SK-N-SH (cell line): ENCODE results near the gene AHCYL1. TPM values are rescaled to one million over a fixed set of nuclear protein-coding genes. Genes with fewer than 3 reads are reported as not detected.

ENCODE experiments used
- CTCF ChIA-PET: fragments of 300-600, 350-600 bp; formaldehyde crosslinking; extraction: SDS; loops from one replicate; lab custom pipeline; 2021; lab: Yijun Ruan, JAX
- POLR2A ChIA-PET: fragments of 350-600 bp; sonication (Branson Sonifier 250); formaldehyde crosslinking; extraction: SDS; loops from one replicate; lab custom pipeline; 2020; ENCODE audit warnings: antibody characterized with exemption, inconsistent platforms; lab: Yijun Ruan, JAX
- DNase-seq: peaks from one replicate; pipeline ENCODE4 v3.0.0; 2012
- H2AFZ ChIP-seq: fragments of 200-600 bp; sonication (generic); 2 replicates; pipeline ENCODE4 v1.8.1; 2016; ENCODE audit warnings: antibody characterized with exemption, mild to moderate bottlenecking, low read depth
- H3F3A ChIP-seq: fragments of 200-600 bp; sonication (generic); replicated peaks from 2 replicates; pipeline ENCODE3; 2016; ENCODE audit warnings: antibody characterized with exemption, mild to moderate bottlenecking; ENCODE audit not compliant: insufficient read depth
- H3K27ac ChIP-seq, 2 experiments: fragments of 200-500 bp in 1 of 2; fragments of 200-600 bp in 1 of 2; sonication (Bioruptor generic) in 1 of 2; sonication (generic), shearing (Covaris generic) in 1 of 2; 2 replicates each; pipeline versions ENCODE4 v1.5.1 to v1.6.1; 2014 to 2016; ENCODE audit warnings: low read depth in 2 of 2, inconsistent platforms in 1 of 2, low read length in 1 of 2, mild to moderate bottlenecking in 1 of 2, mixed read lengths in 1 of 2
- H3K27me3 ChIP-seq: fragments of 200-600 bp; sonication (generic), shearing (Covaris generic); 2 replicates; pipeline ENCODE4 v1.6.1; 2016; ENCODE audit warnings: mixed run types; ENCODE audit not compliant: insufficient read depth
- H3K36me3 ChIP-seq, 2 experiments: fragments of 200-500 bp in 1 of 2; fragments of 200-600 bp in 1 of 2; sonication (Bioruptor generic) in 1 of 2; sonication (generic) in 1 of 2; replicated peaks in 1 of 2; 2 replicates each; pipeline versions ENCODE3 to v1.5.1; 2014 to 2016; ENCODE audit warnings: low read length in 1 of 2, mild to moderate bottlenecking in 1 of 2; ENCODE audit not compliant: insufficient read depth in 2 of 2, control insufficient read depth in 1 of 2
- H3K4me1 ChIP-seq, 2 experiments: fragments of 200-500 bp in 1 of 2; fragments of 200-600 bp in 1 of 2; sonication (Bioruptor generic) in 1 of 2; sonication (generic), shearing (Covaris generic) in 1 of 2; 2 replicates each; pipeline versions ENCODE4 v1.5.1 to v1.6.1; 2014 to 2016; ENCODE audit warnings: low read depth in 1 of 2, low read length in 1 of 2, mixed run types in 1 of 2; ENCODE audit not compliant: insufficient read depth in 2 of 2, control insufficient read depth in 1 of 2
- H3K4me2 ChIP-seq: fragments of 200-600 bp; sonication (generic), shearing (Covaris generic); 2 replicates; pipeline ENCODE4 v1.6.1; 2017; ENCODE audit warnings: mixed run types
- H3K4me3 ChIP-seq, 2 experiments: fragments of 200-500 bp in 1 of 2; fragments of 200-600 bp in 1 of 2; sonication (Bioruptor generic) in 1 of 2; sonication (generic), shearing (Covaris generic) in 1 of 2; 2 replicates each; pipeline versions ENCODE4 v1.5.1 to v1.8.1; 2014 to 2016; ENCODE audit warnings: low read depth in 2 of 2, inconsistent platforms in 1 of 2, low read length in 1 of 2, mild to moderate bottlenecking in 1 of 2, mixed read lengths in 1 of 2, moderate library complexity in 1 of 2
- H3K79me2 ChIP-seq: fragments of 200-600 bp; sonication (generic); 2 replicates; pipeline ENCODE4 v1.8.1; 2017; ENCODE audit warnings: mild to moderate bottlenecking; ENCODE audit not compliant: insufficient read depth
- H3K9ac ChIP-seq: fragments of 200-600 bp; sonication (generic); 2 replicates; pipeline ENCODE4 v1.6.1; 2017; ENCODE audit warnings: mixed run types
- H3K9me2 ChIP-seq: fragments of 200-600 bp; sonication (generic); 2 replicates; pipeline ENCODE4 v1.6.1; 2017; ENCODE audit warnings: mixed run types
- H3K9me3 ChIP-seq: fragments of 200-600 bp; sonication (generic); 2 replicates; pipeline ENCODE4 v1.6.1; 2017; ENCODE audit warnings: mixed run types, mild to moderate bottlenecking, moderate library complexity
- H4K20me1 ChIP-seq: fragments of 200-600 bp; sonication (generic); 2 replicates; pipeline ENCODE4 v1.6.1; 2017; ENCODE audit warnings: mild to moderate bottlenecking, mixed run types; ENCODE audit not compliant: insufficient read depth
- CHD2 ChIP-seq: fragments of 150-350 bp; IDR thresholded peaks from 2 replicates; pipeline ENCODE4 v1.6.1; 2018; ENCODE audit warnings: low read length; ENCODE audit not compliant: partially characterized antibody
- ELF1 ChIP-seq: IDR thresholded peaks from 2 replicates; pipeline ENCODE4 v1.4.0; 2012
- EP300 ChIP-seq, 2 experiments: IDR thresholded peaks; 2 replicates each; pipeline versions ENCODE4 v1.4.0 to v1.6.1; 2012; ENCODE audit warnings: borderline replicate concordance in 1 of 2, low read depth in 1 of 2, low read length in 1 of 2
- FOXJ3 ChIP-seq: sonication (generic); formaldehyde crosslinking; IDR thresholded peaks from 2 replicates; pipeline ENCODE4 v1.5.1; 2020; ENCODE audit warnings: mild to moderate bottlenecking, missing genetic modification reagents
- GABPA ChIP-seq: IDR thresholded peaks from 2 replicates; pipeline ENCODE4 v1.4.0; 2012; ENCODE audit warnings: low read depth, mild to moderate bottlenecking
- GATA2 ChIP-seq: sonication (generic); formaldehyde crosslinking; IDR thresholded peaks from 2 replicates; pipeline ENCODE4 v1.5.0; 2020; ENCODE audit warnings: mild to moderate bottlenecking, missing genetic modification reagents
- MAX ChIP-seq: IDR thresholded peaks from 2 replicates; pipeline ENCODE4 v1.4.0; 2012; ENCODE audit warnings: low read depth
- MXI1 ChIP-seq: IDR thresholded peaks from 2 replicates; pipeline ENCODE4 v1.6.1; 2012; ENCODE audit warnings: mild to moderate bottlenecking, low read depth, low read length, improper control_type of control experiment
- NFIC ChIP-seq: IDR thresholded peaks from 2 replicates; pipeline ENCODE4 v1.4.0; 2012; ENCODE audit warnings: borderline replicate concordance
- PBX3 ChIP-seq: IDR thresholded peaks from 2 replicates; pipeline ENCODE4; 2012
- RAD21 ChIP-seq: IDR thresholded peaks from 2 replicates; pipeline ENCODE4 v1.6.1; 2012; ENCODE audit warnings: mild to moderate bottlenecking, low read length
- RCOR1 ChIP-seq: fragments of 150-350 bp; IDR thresholded peaks from 2 replicates; pipeline ENCODE4 v1.6.1; 2017; ENCODE audit warnings: antibody characterized with exemption, low read length
- RXRA ChIP-seq: IDR thresholded peaks from 2 replicates; pipeline ENCODE4 v1.4.0; 2012; ENCODE audit warnings: low read depth, mild to moderate bottlenecking, borderline replicate concordance
- SMC3 ChIP-seq: IDR thresholded peaks from 2 replicates; pipeline ENCODE4 v1.6.1; 2012; ENCODE audit warnings: low read depth, low read length, improper control_type of control experiment
- TAF1 ChIP-seq: IDR thresholded peaks from 2 replicates; pipeline ENCODE4 v1.6.1; 2012; ENCODE audit warnings: low read depth, mild to moderate bottlenecking, low read length, moderate library complexity, borderline replicate concordance
- TCF12 ChIP-seq: IDR thresholded peaks from 2 replicates; pipeline ENCODE4 v1.4.0; 2012
- TEAD4 ChIP-seq: IDR thresholded peaks from 2 replicates; pipeline ENCODE4 v1.4.0; 2012; ENCODE audit warnings: mild to moderate bottlenecking, borderline replicate concordance; ENCODE audit not compliant: insufficient read depth
- WGBS: methylation state at CpG from one replicate; pipeline ENCODE4 v1.1.6; 2017; ENCODE audit warnings: low lambda C conversion rate; 5-methylcytosine and 5-hydroxymethylcytosine counted together
- polyA plus RNA-seq, 3 experiments: library from polyadenylated mRNA; depleted of rRNA; stranded (reverse); fragments of >200 nt; gene quantifications; 2 replicates each; pipeline ENCODE4 v1.2.3, GENCODE V29; 2012
- TF ChIP-seq, protein P1 (sequence below): IDR thresholded peaks from 2 replicates; pipeline ENCODE4 v1.4.0; 2012; ENCODE audit warnings: low read depth, borderline replicate concordance
- TF ChIP-seq, protein P2 (sequence below): fragments of 200-600 bp; sonication (generic); IDR thresholded peaks from 2 replicates; pipeline ENCODE4 v1.6.1; 2017; ENCODE audit warnings: antibody characterized with exemption, mild to moderate bottlenecking, moderate library complexity

Gene AHCYL1
- polyA plus RNA-seq, 1 of the 3 experiments (the other 2 are of a cell fraction), result 39.7 TPM

DNA sequence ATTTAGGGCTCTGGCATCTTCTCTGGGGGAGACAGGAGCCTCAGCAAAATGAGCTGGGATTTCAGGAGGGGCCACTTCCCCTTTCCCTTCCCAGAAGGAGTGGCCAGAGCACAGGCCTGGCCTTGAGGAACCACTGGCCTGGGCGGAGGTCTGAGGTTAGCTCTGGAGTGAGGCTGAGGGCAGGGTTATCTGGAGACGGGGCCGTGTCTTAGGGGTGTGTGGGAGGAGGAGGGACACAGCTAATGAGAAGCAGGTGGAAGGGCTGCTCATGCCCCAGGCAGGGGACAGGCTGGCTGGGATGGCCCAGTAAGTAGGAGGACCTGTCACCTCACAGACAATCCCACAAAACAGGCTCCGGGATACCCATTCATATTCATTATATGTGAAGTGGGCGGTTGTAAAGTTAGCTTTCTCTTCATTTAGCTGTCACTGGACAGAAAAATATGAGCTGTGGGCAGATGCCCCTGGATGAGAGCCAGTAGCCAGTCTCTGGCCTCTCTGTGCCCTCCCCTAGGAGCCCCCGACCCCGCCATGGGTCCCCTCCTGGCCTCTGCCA is 73.5 kb downstream of the AHCYL1 start:
- peak overlapping the region; percentile 52 for H3K4me2 ChIP-seq
- H2AFZ ChIP-seq, result no peak overlapping the region

More for the DNA sequence above, 73.5 kb downstream of the AHCYL1 start:
- Histone ChIP-seq H4K20me1 (peaks cover 10% of the 10 kb centered on the region), H3K79me2 (no peaks in the 10 kb centered on the region; the same call in 1 of the 2 replicates), H3K4me1 (peaks cover 54 to 95% of the 10 kb centered on the region in 2 experiments), H3K4me3 (no peak overlapping the region; a peak in 2 of 4 replicates), H3K27me3 (no peaks in the 10 kb centered on the region), H3K9me2 (no peaks in the 10 kb centered on the region), H3K27ac (peak overlapping the region; percentile 71 to 93), H3F3A (peaks cover 42% of the 10 kb centered on the region), H3K36me3 (peaks cover 37 to 52% of the 10 kb centered on the region in 2 experiments), H3K9me3 (no peaks in the 10 kb centered on the region), H3K9ac (no peak overlapping the region)
- ChIA-PET CTCF (interaction anchor here (1.2 to 42.0 kb wide), 12 partner anchors 7 to 420 kb away, joined by 4 to 1768 read pairs (median 7); partner anchors contain the start of genes STRIP1 and UBL4B), POLR2A (interaction anchor here (0.6 to 2.3 kb wide), 7 partner anchors 8 to 130 kb away, joined by 3 to 21 read pairs (median 5); partner anchors contain the start of gene STRIP1)
- DNase-seq, result peak; percentile 79
- TF ChIP-seq ELF1, result no peak
- TF ChIP-seq MAX, result no peak
- TF ChIP-seq TEAD4, result no peak
- TF ChIP-seq, protein P1, sequence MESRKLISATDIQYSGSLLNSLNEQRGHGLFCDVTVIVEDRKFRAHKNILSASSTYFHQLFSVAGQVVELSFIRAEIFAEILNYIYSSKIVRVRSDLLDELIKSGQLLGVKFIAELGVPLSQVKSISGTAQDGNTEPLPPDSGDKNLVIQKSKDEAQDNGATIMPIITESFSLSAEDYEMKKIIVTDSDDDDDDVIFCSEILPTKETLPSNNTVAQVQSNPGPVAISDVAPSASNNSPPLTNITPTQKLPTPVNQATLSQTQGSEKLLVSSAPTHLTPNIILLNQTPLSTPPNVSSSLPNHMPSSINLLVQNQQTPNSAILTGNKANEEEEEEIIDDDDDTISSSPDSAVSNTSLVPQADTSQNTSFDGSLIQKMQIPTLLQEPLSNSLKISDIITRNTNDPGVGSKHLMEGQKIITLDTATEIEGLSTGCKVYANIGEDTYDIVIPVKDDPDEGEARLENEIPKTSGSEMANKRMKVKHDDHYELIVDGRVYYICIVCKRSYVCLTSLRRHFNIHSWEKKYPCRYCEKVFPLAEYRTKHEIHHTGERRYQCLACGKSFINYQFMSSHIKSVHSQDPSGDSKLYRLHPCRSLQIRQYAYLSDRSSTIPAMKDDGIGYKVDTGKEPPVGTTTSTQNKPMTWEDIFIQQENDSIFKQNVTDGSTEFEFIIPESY, result no peak
- TF ChIP-seq TCF12, result peak; percentile 81
- peak; percentile 87 for TF ChIP-seq RCOR1
- no peak for TF ChIP-seq GABPA
- peak; percentile 8; the same call in 1 of the 2 replicates for TF ChIP-seq SMC3
- peak; percentile 54; the same call in 1 of the 2 replicates for TF ChIP-seq NFIC
- 0 out of 2 replicates have a peak, but pooled peaks have one; percentile 4 for TF ChIP-seq RAD21
- peak; percentile 92 for TF ChIP-seq FOXJ3 (CRISPR knock-in tag)
- TF ChIP-seq TAF1, result no peak
- peak; percentile 68 for TF ChIP-seq MXI1
- TF ChIP-seq, protein P2, sequence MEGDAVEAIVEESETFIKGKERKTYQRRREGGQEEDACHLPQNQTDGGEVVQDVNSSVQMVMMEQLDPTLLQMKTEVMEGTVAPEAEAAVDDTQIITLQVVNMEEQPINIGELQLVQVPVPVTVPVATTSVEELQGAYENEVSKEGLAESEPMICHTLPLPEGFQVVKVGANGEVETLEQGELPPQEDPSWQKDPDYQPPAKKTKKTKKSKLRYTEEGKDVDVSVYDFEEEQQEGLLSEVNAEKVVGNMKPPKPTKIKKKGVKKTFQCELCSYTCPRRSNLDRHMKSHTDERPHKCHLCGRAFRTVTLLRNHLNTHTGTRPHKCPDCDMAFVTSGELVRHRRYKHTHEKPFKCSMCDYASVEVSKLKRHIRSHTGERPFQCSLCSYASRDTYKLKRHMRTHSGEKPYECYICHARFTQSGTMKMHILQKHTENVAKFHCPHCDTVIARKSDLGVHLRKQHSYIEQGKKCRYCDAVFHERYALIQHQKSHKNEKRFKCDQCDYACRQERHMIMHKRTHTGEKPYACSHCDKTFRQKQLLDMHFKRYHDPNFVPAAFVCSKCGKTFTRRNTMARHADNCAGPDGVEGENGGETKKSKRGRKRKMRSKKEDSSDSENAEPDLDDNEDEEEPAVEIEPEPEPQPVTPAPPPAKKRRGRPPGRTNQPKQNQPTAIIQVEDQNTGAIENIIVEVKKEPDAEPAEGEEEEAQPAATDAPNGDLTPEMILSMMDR, result no peak
- TF ChIP-seq CHD2, result peak; percentile 84
- TF ChIP-seq GATA2 (CRISPR knock-in tag), result peak; percentile 81
- TF ChIP-seq EP300 (IDR thresholded peaks at IDR 0.05; ENCODE audit: borderline replicate concordance in 1 of 2, low read depth in 1 of 2, low read length in 1 of 2), result peak; percentile 10 to 97; a peak in 3 of 4 replicates
- peak; percentile 59; the same call in 1 of the 2 replicates for TF ChIP-seq RXRA
- peak; percentile 68 for TF ChIP-seq PBX3
- 38% methylated on average over 5 of the region's 7 CpGs for WGBS
